HEK293 (cell line): ENCODE results near the gene HOXA6.

Source experiments
- CTCF ChIA-PET: fragments of 350-600 bp; formaldehyde crosslinking; extraction: SDS; loops from one replicate; lab custom pipeline; 2021; ENCODE audit warnings: antibody characterized with exemption; lab: Yijun Ruan, JAX
- POLR2A ChIA-PET: fragments of 300-600 bp; formaldehyde crosslinking; extraction: SDS; loops from one replicate; lab custom pipeline; 2020; ENCODE audit warnings: antibody characterized with exemption, inconsistent platforms; lab: Yijun Ruan, JAX
- H3K27ac ChIP-seq: fragments of 200-500 bp; sonication (Bioruptor generic); 2 replicates; pipeline ENCODE4 v1.5.1; 2014; ENCODE audit warnings: low read depth, low read length, control low read depth, inconsistent platforms; ENCODE audit errors: extremely low read depth
- H3K36me3 ChIP-seq, 2 experiments: fragments of 200-500 bp in 1 of 2; sonication (Bioruptor generic) in 1 of 2; 1 replicate in 1 of 2; 2 replicates in 1 of 2; pipeline ENCODE4 v1.5.1; 2014 to 2017; ENCODE audit warnings: inconsistent platforms in 2 of 2, low read length in 2 of 2; ENCODE audit not compliant: control insufficient read depth in 2 of 2, insufficient read depth in 1 of 2
- H3K4me1 ChIP-seq: fragments of 200-500 bp; sonication (Bioruptor generic); 2 replicates; pipeline ENCODE4 v1.5.1; 2014; ENCODE audit warnings: mild to moderate bottlenecking, low read length, inconsistent platforms; ENCODE audit not compliant: control insufficient read depth, insufficient read depth
- H3K4me3 ChIP-seq: 2 replicates; pipeline ENCODE4 v1.5.1; 2011; ENCODE audit warnings: low read depth, mild to moderate bottlenecking, control low read depth, low read length, moderate library complexity
- H3K9me3 ChIP-seq: fragments of 200-500 bp; sonication (Bioruptor generic); 2 replicates; pipeline ENCODE4 v1.5.1; 2014; ENCODE audit warnings: low read depth, low read length, inconsistent platforms; ENCODE audit not compliant: control insufficient read depth, insufficient read depth
- GLI4 ChIP-seq: fragments of 450-650 bp; formaldehyde crosslinking; IDR thresholded peaks from 2 replicates; pipeline ENCODE4 v1.5.1; 2016; ENCODE audit warnings: missing biosample characterization, missing genetic modification characterization
- GLIS1 ChIP-seq: fragments of 450-650 bp; formaldehyde crosslinking; IDR thresholded peaks from 2 replicates; pipeline ENCODE4 v1.5.1; 2016; ENCODE audit warnings: missing biosample characterization, missing genetic modification characterization
- HIC1 ChIP-seq: fragments of 450-650 bp; formaldehyde crosslinking; IDR thresholded peaks from 2 replicates; pipeline ENCODE4 v1.5.1; 2016; ENCODE audit warnings: missing biosample characterization, missing genetic modification characterization
- KLF16 ChIP-seq: fragments of 450-650 bp; formaldehyde crosslinking; IDR thresholded peaks from 2 replicates; pipeline ENCODE4 v1.5.1; 2017; ENCODE audit warnings: missing biosample characterization, missing genetic modification characterization
- KLF8 ChIP-seq: fragments of 450-650 bp; formaldehyde crosslinking; IDR thresholded peaks from 2 replicates; pipeline ENCODE4 v1.5.1; 2016; ENCODE audit warnings: missing biosample characterization, missing genetic modification characterization
- YY1 ChIP-seq: fragments of 450-650 bp; formaldehyde crosslinking; IDR thresholded peaks from 2 replicates; pipeline ENCODE4 v1.5.1; 2018; ENCODE audit warnings: missing biosample characterization, missing genetic modification characterization
- ZFHX2 ChIP-seq: fragments of 450-650 bp; formaldehyde crosslinking; conservative IDR thresholded peaks from 2 replicates; pipeline ENCODE4 v1.5.1; 2016; ENCODE audit warnings: missing biosample characterization, missing genetic modification characterization
- ZNF2 ChIP-seq: fragments of 450-650 bp; formaldehyde crosslinking; IDR thresholded peaks from 2 replicates; pipeline ENCODE4 v1.5.1; 2016; ENCODE audit warnings: missing biosample characterization, missing genetic modification characterization
- ZNF335 ChIP-seq: fragments of 450-650 bp; formaldehyde crosslinking; conservative IDR thresholded peaks from 2 replicates; pipeline ENCODE4 v1.5.1; 2016; ENCODE audit warnings: missing biosample characterization, missing genetic modification characterization
- ZNF48 ChIP-seq: fragments of 450-650 bp; formaldehyde crosslinking; IDR thresholded peaks from 2 replicates; pipeline ENCODE4 v1.5.1; 2016; ENCODE audit warnings: missing biosample characterization, missing genetic modification characterization
- TF ChIP-seq, protein P1 (sequence below): fragments of 450-650 bp; formaldehyde crosslinking; IDR thresholded peaks from 2 replicates; pipeline ENCODE4 v1.5.1; 2016; ENCODE audit warnings: missing biosample characterization, missing genetic modification characterization, borderline replicate concordance
- TF ChIP-seq, protein P2 (sequence below): fragments of 450-650 bp; formaldehyde crosslinking; optimal IDR thresholded peaks from 2 replicates; pipeline ENCODE3; 2016; ENCODE audit warnings: missing biosample characterization, mild to moderate bottlenecking, missing genetic modification characterization
- TF ChIP-seq, protein P3 (sequence below): fragments of 450-650 bp; formaldehyde crosslinking; IDR thresholded peaks from 2 replicates; pipeline ENCODE4 v1.5.1; 2016; ENCODE audit warnings: missing biosample characterization, missing genetic modification characterization
- TF ChIP-seq, protein P4 (sequence below): fragments of 450-650 bp; formaldehyde crosslinking; IDR thresholded peaks from 2 replicates; pipeline ENCODE4 v1.5.1; 2017; ENCODE audit warnings: missing biosample characterization, missing genetic modification characterization
- TF ChIP-seq, protein P5 (sequence below): fragments of 450-650 bp; formaldehyde crosslinking; IDR thresholded peaks from 2 replicates; pipeline ENCODE4 v1.5.1; 2017; ENCODE audit warnings: missing biosample characterization, missing genetic modification characterization

HOXA6 gene

GRCh38 chr7:27192546-27193334 lies 45.2 kb upstream of the HOXA6 start (continued):
- TF ChIP-seq, protein P1, sequence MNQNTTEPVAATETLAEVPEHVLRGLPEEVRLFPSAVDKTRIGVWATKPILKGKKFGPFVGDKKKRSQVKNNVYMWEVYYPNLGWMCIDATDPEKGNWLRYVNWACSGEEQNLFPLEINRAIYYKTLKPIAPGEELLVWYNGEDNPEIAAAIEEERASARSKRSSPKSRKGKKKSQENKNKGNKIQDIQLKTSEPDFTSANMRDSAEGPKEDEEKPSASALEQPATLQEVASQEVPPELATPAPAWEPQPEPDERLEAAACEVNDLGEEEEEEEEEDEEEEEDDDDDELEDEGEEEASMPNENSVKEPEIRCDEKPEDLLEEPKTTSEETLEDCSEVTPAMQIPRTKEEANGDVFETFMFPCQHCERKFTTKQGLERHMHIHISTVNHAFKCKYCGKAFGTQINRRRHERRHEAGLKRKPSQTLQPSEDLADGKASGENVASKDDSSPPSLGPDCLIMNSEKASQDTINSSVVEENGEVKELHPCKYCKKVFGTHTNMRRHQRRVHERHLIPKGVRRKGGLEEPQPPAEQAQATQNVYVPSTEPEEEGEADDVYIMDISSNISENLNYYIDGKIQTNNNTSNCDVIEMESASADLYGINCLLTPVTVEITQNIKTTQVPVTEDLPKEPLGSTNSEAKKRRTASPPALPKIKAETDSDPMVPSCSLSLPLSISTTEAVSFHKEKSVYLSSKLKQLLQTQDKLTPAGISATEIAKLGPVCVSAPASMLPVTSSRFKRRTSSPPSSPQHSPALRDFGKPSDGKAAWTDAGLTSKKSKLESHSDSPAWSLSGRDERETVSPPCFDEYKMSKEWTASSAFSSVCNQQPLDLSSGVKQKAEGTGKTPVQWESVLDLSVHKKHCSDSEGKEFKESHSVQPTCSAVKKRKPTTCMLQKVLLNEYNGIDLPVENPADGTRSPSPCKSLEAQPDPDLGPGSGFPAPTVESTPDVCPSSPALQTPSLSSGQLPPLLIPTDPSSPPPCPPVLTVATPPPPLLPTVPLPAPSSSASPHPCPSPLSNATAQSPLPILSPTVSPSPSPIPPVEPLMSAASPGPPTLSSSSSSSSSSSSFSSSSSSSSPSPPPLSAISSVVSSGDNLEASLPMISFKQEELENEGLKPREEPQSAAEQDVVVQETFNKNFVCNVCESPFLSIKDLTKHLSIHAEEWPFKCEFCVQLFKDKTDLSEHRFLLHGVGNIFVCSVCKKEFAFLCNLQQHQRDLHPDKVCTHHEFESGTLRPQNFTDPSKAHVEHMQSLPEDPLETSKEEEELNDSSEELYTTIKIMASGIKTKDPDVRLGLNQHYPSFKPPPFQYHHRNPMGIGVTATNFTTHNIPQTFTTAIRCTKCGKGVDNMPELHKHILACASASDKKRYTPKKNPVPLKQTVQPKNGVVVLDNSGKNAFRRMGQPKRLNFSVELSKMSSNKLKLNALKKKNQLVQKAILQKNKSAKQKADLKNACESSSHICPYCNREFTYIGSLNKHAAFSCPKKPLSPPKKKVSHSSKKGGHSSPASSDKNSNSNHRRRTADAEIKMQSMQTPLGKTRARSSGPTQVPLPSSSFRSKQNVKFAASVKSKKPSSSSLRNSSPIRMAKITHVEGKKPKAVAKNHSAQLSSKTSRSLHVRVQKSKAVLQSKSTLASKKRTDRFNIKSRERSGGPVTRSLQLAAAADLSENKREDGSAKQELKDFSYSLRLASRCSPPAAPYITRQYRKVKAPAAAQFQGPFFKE (tag by site-specific recombination), result no peak
- 0 out of 2 replicates have a peak, but pooled peaks have one; percentile 50 for TF ChIP-seq KLF16 (tag by site-specific recombination)
- TF ChIP-seq, protein P2, sequence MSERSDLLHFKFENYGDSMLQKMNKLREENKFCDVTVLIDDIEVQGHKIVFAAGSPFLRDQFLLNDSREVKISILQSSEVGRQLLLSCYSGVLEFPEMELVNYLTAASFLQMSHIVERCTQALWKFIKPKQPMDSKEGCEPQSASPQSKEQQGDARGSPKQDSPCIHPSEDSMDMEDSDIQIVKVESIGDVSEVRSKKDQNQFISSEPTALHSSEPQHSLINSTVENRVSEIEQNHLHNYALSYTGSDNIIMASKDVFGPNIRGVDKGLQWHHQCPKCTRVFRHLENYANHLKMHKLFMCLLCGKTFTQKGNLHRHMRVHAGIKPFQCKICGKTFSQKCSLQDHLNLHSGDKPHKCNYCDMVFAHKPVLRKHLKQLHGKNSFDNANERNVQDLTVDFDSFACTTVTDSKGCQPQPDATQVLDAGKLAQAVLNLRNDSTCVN (tag by site-specific recombination), result peak; percentile 62
- TF ChIP-seq GLIS1 (tag by site-specific recombination), result peak; percentile 41

- Histone ChIP-seq H3K36me3 (peaks cover 11 to 23% of the 10 kb centered on the region in 2 experiments; a peak in 2 of 3 replicates), H3K4me3 (no peak overlapping the region), H3K4me1 (peaks cover 27% of the 10 kb centered on the region), H3K27ac (no peak overlapping the region), H3K9me3 (no peaks in the 10 kb centered on the region)
- POLR2A ChIA-PET, result no interaction called here
- CTCF ChIA-PET, result interaction anchor here (1.1 kb wide), 1 partner anchor 1299 kb away, joined by 4 read pairs; no protein-coding TSS in a partner anchor
- no peak for TF ChIP-seq ZNF2 (tag by site-specific recombination)
- TF ChIP-seq, protein P3, sequence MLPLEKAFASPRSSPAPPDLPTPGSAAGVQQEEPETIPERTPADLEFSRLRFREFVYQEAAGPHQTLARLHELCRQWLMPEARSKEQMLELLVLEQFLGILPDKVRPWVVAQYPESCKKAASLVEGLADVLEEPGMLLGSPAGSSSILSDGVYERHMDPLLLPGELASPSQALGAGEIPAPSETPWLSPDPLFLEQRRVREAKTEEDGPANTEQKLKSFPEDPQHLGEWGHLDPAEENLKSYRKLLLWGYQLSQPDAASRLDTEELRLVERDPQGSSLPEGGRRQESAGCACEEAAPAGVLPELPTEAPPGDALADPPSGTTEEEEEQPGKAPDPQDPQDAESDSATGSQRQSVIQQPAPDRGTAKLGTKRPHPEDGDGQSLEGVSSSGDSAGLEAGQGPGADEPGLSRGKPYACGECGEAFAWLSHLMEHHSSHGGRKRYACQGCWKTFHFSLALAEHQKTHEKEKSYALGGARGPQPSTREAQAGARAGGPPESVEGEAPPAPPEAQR (tag by site-specific recombination), result no peak
- no peak; the same call in 1 of the 2 replicates for TF ChIP-seq GLIS1 (tag by site-specific recombination)
- TF ChIP-seq ZFHX2 (tag by site-specific recombination), result 0 out of 2 replicates have a peak, but pooled peaks have one; percentile 22
- no peak for TF ChIP-seq ZNF48
- TF ChIP-seq KLF8, result peak; percentile 31; the same call in 1 of the 2 replicates
- 0 out of 2 replicates have a peak, but pooled peaks have one; percentile 32 for TF ChIP-seq YY1 (tag by site-specific recombination)
- TF ChIP-seq HIC1 (tag by site-specific recombination), result no peak
- TF ChIP-seq, protein P4, sequence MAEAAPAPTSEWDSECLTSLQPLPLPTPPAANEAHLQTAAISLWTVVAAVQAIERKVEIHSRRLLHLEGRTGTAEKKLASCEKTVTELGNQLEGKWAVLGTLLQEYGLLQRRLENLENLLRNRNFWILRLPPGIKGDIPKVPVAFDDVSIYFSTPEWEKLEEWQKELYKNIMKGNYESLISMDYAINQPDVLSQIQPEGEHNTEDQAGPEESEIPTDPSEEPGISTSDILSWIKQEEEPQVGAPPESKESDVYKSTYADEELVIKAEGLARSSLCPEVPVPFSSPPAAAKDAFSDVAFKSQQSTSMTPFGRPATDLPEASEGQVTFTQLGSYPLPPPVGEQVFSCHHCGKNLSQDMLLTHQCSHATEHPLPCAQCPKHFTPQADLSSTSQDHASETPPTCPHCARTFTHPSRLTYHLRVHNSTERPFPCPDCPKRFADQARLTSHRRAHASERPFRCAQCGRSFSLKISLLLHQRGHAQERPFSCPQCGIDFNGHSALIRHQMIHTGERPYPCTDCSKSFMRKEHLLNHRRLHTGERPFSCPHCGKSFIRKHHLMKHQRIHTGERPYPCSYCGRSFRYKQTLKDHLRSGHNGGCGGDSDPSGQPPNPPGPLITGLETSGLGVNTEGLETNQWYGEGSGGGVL (tag by site-specific recombination), result peak; percentile 39; the same call in 1 of the 2 replicates
- TF ChIP-seq ZNF335, result peak; percentile 49
- TF ChIP-seq, protein P5, sequence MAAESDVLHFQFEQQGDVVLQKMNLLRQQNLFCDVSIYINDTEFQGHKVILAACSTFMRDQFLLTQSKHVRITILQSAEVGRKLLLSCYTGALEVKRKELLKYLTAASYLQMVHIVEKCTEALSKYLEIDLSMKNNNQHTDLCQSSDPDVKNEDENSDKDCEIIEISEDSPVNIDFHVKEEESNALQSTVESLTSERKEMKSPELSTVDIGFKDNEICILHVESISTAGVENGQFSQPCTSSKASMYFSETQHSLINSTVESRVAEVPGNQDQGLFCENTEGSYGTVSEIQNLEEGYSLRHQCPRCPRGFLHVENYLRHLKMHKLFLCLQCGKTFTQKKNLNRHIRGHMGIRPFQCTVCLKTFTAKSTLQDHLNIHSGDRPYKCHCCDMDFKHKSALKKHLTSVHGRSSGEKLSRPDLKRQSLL (tag by site-specific recombination), result no peak
- TF ChIP-seq GLI4 (tag by site-specific recombination), result no peak
Observed at GRCh38 chr7:27191833-27192545, 44.4 kb upstream of the HOXA6 start.
